GM12878 (cell line): Measurements from ENCODE around the gene SF3B6. TPM values are rescaled to one million over a fixed set of nuclear protein-coding genes. Genes with fewer than 3 reads are reported as not detected.

Source experiments
- ATAC-seq: fragments of 200-7000 bp; cut with Tn5 transposase; 3 replicates; pipeline ENCODE4 v1.9.1; 2020; ENCODE audit warnings: mild to moderate bottlenecking, moderate library complexity
- BruUV-seq: library from RNA; stranded (reverse); fragments of 400-500 nt; replicated peaks from 2 replicates; lab custom pipeline; 2021; lab: Mats Ljungman, UMichigan
- CTCF ChIA-PET: fragments of 300-600 bp; sonication (Branson Sonifier 250); formaldehyde crosslinking; extraction: SDS; loops from one replicate; lab custom pipeline; 2021; ENCODE audit warnings: inconsistent platforms; lab: Yijun Ruan, JAX
- POLR2A ChIA-PET: fragments of 350-600 bp; formaldehyde crosslinking; extraction: SDS; loops from one replicate; lab custom pipeline; 2021; ENCODE audit warnings: inconsistent platforms; lab: Charles Lee
- RAD21 ChIA-PET: fragments of 300-600 bp; sonication (Branson Sonifier 250); formaldehyde crosslinking; loops from one replicate; lab custom pipeline; 2023; ENCODE audit warnings: antibody characterized with exemption; ENCODE audit not compliant: unreplicated experiment; lab: Charles Lee
- SMC1A ChIA-PET: fragments of 300-600 bp; sonication (Branson Sonifier 250); formaldehyde crosslinking; loops from one replicate; lab custom pipeline; 2023; ENCODE audit not compliant: unreplicated experiment, uncharacterized antibody; lab: Charles Lee
- DNase-seq: peaks from one replicate; pipeline ENCODE4 v3.0.0-alpha.2; 2011; ENCODE audit warnings: low read depth, low spot score
- FAIRE-seq: peaks from 3 replicates; lab custom pipeline; 2011; peaks lifted over from hg19 to GRCh38; lab: Jason Lieb, UNC
- H2AFZ ChIP-seq: 2 replicates; pipeline ENCODE4 v1.6.0; 2011; ENCODE audit warnings: low read depth, low read length, control low read depth; ENCODE audit not compliant: control insufficient read depth
- H3K27ac ChIP-seq: 2 replicates; pipeline ENCODE4 v1.5.1; 2011; ENCODE audit warnings: control low read depth; ENCODE audit not compliant: control insufficient read depth, insufficient read depth
- H3K27me3 ChIP-seq, 2 experiments: replicated peaks in 1 of 2; 2 replicates each; pipeline versions ENCODE4 v1.6.0 to v1.6.1; 2011; ENCODE audit warnings: low read length in 1 of 2; ENCODE audit not compliant: control insufficient read depth in 2 of 2, insufficient read depth in 2 of 2
- H3K36me3 ChIP-seq, 2 experiments: 2 replicates each; pipeline ENCODE4 v1.5.1; 2011; ENCODE audit warnings: low read length in 1 of 2; ENCODE audit not compliant: control insufficient read depth in 2 of 2, insufficient read depth in 2 of 2
- H3K4me1 ChIP-seq: 2 replicates; pipeline ENCODE4 v1.6.1; 2011; ENCODE audit warnings: mild to moderate bottlenecking, low read length, moderate library complexity, mixed read lengths; ENCODE audit not compliant: control insufficient read depth, insufficient read depth
- H3K4me2 ChIP-seq: 2 replicates; pipeline ENCODE4 v1.6.0; 2011; ENCODE audit warnings: control low read depth; ENCODE audit not compliant: control insufficient read depth, insufficient read depth
- H3K4me3 ChIP-seq: fragments of 200-600 bp; sonication (generic); 2 replicates; pipeline ENCODE4 v1.5.1; 2016
- H3K79me2 ChIP-seq: 2 replicates; pipeline ENCODE4 v1.6.0; 2011; ENCODE audit warnings: low read length; ENCODE audit not compliant: control insufficient read depth, insufficient read depth
- H3K9ac ChIP-seq: 2 replicates; pipeline ENCODE4 v1.8.0; 2011; ENCODE audit warnings: low read length, control low read depth, mixed read lengths; ENCODE audit not compliant: control insufficient read depth, insufficient read depth
- H3K9me3 ChIP-seq: replicated peaks from 3 replicates; pipeline ENCODE4 v1.5.1; 2011; ENCODE audit warnings: mild to moderate bottlenecking, low read length; ENCODE audit not compliant: control insufficient read depth, insufficient read depth
- H4K20me1 ChIP-seq: 2 replicates; pipeline ENCODE4 v1.6.0; 2011; ENCODE audit not compliant: control insufficient read depth, insufficient read depth
- ATF7 ChIP-seq: fragments of 450-650 bp; IDR thresholded peaks from 2 replicates; pipeline ENCODE4 v1.6.1; 2016; ENCODE audit warnings: low read depth, mild to moderate bottlenecking
- BACH1 ChIP-seq: fragments of 450-650 bp; IDR thresholded peaks from 2 replicates; pipeline ENCODE4 v1.6.1; 2017; ENCODE audit warnings: mild to moderate bottlenecking, borderline replicate concordance
- CHD2 ChIP-seq: IDR thresholded peaks from 2 replicates; pipeline ENCODE4 v1.6.1; 2011; ENCODE audit warnings: low read depth, low read length, improper control_type of control experiment, borderline replicate concordance
- EGR1 ChIP-seq, 2 experiments: IDR thresholded peaks; 1 replicate in 1 of 2; 2 replicates in 1 of 2; pipeline ENCODE4 v1.6.1; 2011 to 2012; ENCODE audit warnings: low read depth in 2 of 2, low read length in 2 of 2, borderline replicate concordance in 1 of 2, mild to moderate bottlenecking in 1 of 2, moderate library complexity in 1 of 2
- GATAD2B ChIP-seq: fragments of 450-650 bp; conservative IDR thresholded peaks from 2 replicates; pipeline ENCODE4 v1.6.1; 2017; ENCODE audit warnings: low read depth, mild to moderate bottlenecking, moderate library complexity
- MEF2B ChIP-seq: fragments of 450-650 bp; IDR thresholded peaks from 2 replicates; pipeline ENCODE4 v1.6.1; 2018; ENCODE audit warnings: mild to moderate bottlenecking, moderate library complexity; ENCODE audit not compliant: partially characterized antibody, poor library complexity, severe bottlenecking
- NFIC ChIP-seq: IDR thresholded peaks from 2 replicates; pipeline ENCODE4 v1.6.1; 2012; ENCODE audit warnings: low read depth, mild to moderate bottlenecking, inconsistent platforms, low read length, moderate library complexity
- NFXL1 ChIP-seq: fragments of 450-650 bp; IDR thresholded peaks from 2 replicates; pipeline ENCODE4 v1.6.1; 2017; ENCODE audit warnings: antibody characterized with exemption, mild to moderate bottlenecking, borderline replicate concordance
- NRF1 ChIP-seq: conservative IDR thresholded peaks from 2 replicates; pipeline ENCODE4 v1.6.1; 2011; ENCODE audit warnings: mild to moderate bottlenecking, low read depth, low read length, improper control_type of control experiment
- SP1 ChIP-seq: IDR thresholded peaks from one replicate; pipeline ENCODE4 v1.6.1; 2011; ENCODE audit warnings: low read depth, low read length
- ZNF384 ChIP-seq: IDR thresholded peaks from 2 replicates; pipeline ENCODE4 v1.6.1; 2012; ENCODE audit warnings: low read depth, mild to moderate bottlenecking, low read length, improper control_type of control experiment, borderline replicate concordance
- WGBS: methylation state at CpG from one replicate; pipeline ENCODE4 v1.1.6; 2016; ENCODE audit warnings: low lambda C conversion rate; ENCODE audit not compliant: insufficient replicate concordance, insufficient coverage; ENCODE audit errors: missing lambda C conversion rate; 5-methylcytosine and 5-hydroxymethylcytosine counted together
- in situ Hi-C: fragments of 300-500 bp; cut with MboI; formaldehyde crosslinking; loops from 9 replicates; pipeline ENCODE4 v1.14.3; 2018; ENCODE audit warnings: mixed read lengths
- intact Hi-C: fragments of 100-400 bp; cut with micrococcal nuclease; formaldehyde crosslinking; loops from one replicate; pipeline ENCODE4 v1.14.2; 2022; ENCODE audit not compliant: unreplicated experiment
- polyA plus RNA-seq, 11 experiments: library from polyadenylated mRNA; depleted of rRNA in 4 of 11; unstranded in 6 of 11; stranded (reverse) in 5 of 11; fragments of >200 nt; fragmentation: Nextera tagmentation in 4 of 11; fragmentation: Illumina TruSeq in 1 of 11; extraction: Ambion mirVana in 4 of 11; extraction: Trizol in 1 of 11; gene quantifications; 1 replicate in 1 of 11; 2 replicates in 10 of 11; pipeline versions ENCODE4 v1.2.1 to v1.2.3, GENCODE V29; 2011 to 2016; ENCODE audit warnings: inconsistent platforms in 2 of 11, missing spikeins in 2 of 11, low read depth in 1 of 11
- total RNA-seq, 4 experiments: library from RNA; depleted of rRNA in 3 of 4; stranded (reverse); fragments of >200 nt in 3 of 4; fragmentation: Illumina TruSeq in 1 of 4; extraction: Trizol in 1 of 4; gene quantifications; 2 replicates each; pipeline versions ENCODE4 v1.2.1 to v1.2.3, GENCODE V29; 2013 to 2021
- TF ChIP-seq, protein P1 (sequence below): fragments of 450-650 bp; formaldehyde crosslinking; IDR thresholded peaks from 2 replicates; pipeline ENCODE4 v1.5.0; 2022; ENCODE audit warnings: mild to moderate bottlenecking, missing genetic modification characterization
- TF ChIP-seq, protein P2 (sequence below): fragments of 450-650 bp; formaldehyde crosslinking; IDR thresholded peaks from 2 replicates; pipeline ENCODE4 v1.4.0; 2022; ENCODE audit warnings: mild to moderate bottlenecking, moderate library complexity
- TF ChIP-seq, protein P3 (sequence below): fragments of 450-650 bp; IDR thresholded peaks from 2 replicates; pipeline ENCODE4 v1.6.1; 2014; ENCODE audit warnings: mild to moderate bottlenecking
- TF ChIP-seq, protein P4 (sequence below): IDR thresholded peaks from 2 replicates; pipeline ENCODE4 v1.6.1; 2012; ENCODE audit warnings: low read length, inconsistent platforms

Gene SF3B6
- total and polyA plus RNA-seq, 10 of the 15 experiments (the other 5 are each of a cell fraction or from before 2014, with no cell fraction given): 118 to 584 (median 270) TPM

DNA sequence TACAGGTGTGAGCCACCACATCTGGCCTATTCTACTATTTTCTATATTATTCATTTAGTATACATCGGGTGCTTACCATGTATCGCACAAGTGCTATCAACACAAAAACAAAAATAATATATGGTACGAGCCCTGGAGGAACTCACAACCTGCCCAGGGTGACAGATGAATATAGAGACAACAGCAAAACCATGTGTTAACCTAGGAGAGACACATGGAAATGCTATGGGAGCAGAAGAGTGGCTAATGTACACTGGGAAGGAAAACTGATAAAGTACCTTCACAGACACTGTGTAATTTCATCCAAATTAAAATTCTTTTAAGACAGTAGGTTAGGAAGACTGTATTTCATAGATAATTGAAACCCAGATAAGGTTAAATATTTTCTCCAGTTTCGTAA, 3.9 kb downstream of the SF3B6 start:
- intact Hi-C loops: no loop called here
- Histone ChIP-seq H4K20me1 (no peaks in the 10 kb centered on the region), H3K79me2 (peaks cover 27% of the 10 kb centered on the region), H3K9ac (no peak overlapping the region), H3K9me3 (no peaks in the 10 kb centered on the region; the same call in 2 of the 3 replicates), H3K4me2 (no peak overlapping the region), H3K27ac (no peak overlapping the region), H3K36me3 (peaks cover 0 to 7% of the 10 kb centered on the region in 2 experiments; a peak in 1 of 4 replicates), H3K27me3 (no peaks in the 10 kb centered on the region), H3K4me1 (peaks cover 9% of the 10 kb centered on the region), H3K4me3 (no peak overlapping the region), H2AFZ (no peak overlapping the region)
- POLR2A ChIA-PET: interaction anchor here (0.6 to 1.9 kb wide), 3 partner anchors 11 to 296 kb away, joined by 3 to 6 read pairs (median 4); partner anchors contain the start of gene WDCP
- no peak for FAIRE-seq
- 99% methylated on average over 4 of the region's 4 CpGs for WGBS
- BruUV-seq: no TSS peak
- SMC1A ChIA-PET: interaction anchor here (2.4 to 2.6 kb wide), 3 partner anchors 11 to 248 kb away, joined by 8 to 13 read pairs (median 9); partner anchors contain the start of gene ATAD2B
- CTCF ChIA-PET: interaction anchor here (5.0 kb wide), 1 partner anchor 12 kb away, joined by 30 read pairs; the partner anchor contains the start of gene TP53I3
- RAD21 ChIA-PET: interaction anchor here (1.6 kb wide), 1 partner anchor 25 kb away, joined by 6 read pairs; the partner anchor contains the start of gene WDCP
- DNase-seq: no peak
- no peak for ATAC-seq
- in situ Hi-C loops: no loop called here
- TF ChIP-seq NFIC (no peak), SP1 (no peak), NRF1 (no peak), MEF2B (no peak), GATAD2B (no peak), ZNF384 (no peak), BACH1 (no peak), EGR1 (IDR thresholded peaks at IDR 0.05; ENCODE audit: borderline replicate concordance in 1 of 2, low read depth in 2 of 2, low read length in 2 of 2) (no peak), CHD2 (no peak), NFXL1 (no peak), ATF7 (no peak)
- TF ChIP-seq, protein P1, sequence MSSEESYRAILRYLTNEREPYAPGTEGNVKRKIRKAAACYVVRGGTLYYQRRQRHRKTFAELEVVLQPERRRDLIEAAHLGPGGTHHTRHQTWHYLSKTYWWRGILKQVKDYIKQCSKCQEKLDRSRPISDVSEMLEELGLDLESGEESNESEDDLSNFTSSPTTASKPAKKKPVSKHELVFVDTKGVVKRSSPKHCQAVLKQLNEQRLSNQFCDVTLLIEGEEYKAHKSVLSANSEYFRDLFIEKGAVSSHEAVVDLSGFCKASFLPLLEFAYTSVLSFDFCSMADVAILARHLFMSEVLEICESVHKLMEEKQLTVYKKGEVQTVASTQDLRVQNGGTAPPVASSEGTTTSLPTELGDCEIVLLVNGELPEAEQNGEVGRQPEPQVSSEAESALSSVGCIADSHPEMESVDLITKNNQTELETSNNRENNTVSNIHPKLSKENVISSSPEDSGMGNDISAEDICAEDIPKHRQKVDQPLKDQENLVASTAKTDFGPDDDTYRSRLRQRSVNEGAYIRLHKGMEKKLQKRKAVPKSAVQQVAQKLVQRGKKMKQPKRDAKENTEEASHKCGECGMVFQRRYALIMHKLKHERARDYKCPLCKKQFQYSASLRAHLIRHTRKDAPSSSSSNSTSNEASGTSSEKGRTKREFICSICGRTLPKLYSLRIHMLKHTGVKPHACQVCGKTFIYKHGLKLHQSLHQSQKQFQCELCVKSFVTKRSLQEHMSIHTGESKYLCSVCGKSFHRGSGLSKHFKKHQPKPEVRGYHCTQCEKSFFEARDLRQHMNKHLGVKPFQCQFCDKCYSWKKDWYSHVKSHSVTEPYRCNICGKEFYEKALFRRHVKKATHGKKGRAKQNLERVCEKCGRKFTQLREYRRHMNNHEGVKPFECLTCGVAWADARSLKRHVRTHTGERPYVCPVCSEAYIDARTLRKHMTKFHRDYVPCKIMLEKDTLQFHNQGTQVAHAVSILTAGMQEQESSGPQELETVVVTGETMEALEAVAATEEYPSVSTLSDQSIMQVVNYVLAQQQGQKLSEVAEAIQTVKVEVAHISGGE (CRISPR knock-in tag): no peak
- TF ChIP-seq, protein P2, sequence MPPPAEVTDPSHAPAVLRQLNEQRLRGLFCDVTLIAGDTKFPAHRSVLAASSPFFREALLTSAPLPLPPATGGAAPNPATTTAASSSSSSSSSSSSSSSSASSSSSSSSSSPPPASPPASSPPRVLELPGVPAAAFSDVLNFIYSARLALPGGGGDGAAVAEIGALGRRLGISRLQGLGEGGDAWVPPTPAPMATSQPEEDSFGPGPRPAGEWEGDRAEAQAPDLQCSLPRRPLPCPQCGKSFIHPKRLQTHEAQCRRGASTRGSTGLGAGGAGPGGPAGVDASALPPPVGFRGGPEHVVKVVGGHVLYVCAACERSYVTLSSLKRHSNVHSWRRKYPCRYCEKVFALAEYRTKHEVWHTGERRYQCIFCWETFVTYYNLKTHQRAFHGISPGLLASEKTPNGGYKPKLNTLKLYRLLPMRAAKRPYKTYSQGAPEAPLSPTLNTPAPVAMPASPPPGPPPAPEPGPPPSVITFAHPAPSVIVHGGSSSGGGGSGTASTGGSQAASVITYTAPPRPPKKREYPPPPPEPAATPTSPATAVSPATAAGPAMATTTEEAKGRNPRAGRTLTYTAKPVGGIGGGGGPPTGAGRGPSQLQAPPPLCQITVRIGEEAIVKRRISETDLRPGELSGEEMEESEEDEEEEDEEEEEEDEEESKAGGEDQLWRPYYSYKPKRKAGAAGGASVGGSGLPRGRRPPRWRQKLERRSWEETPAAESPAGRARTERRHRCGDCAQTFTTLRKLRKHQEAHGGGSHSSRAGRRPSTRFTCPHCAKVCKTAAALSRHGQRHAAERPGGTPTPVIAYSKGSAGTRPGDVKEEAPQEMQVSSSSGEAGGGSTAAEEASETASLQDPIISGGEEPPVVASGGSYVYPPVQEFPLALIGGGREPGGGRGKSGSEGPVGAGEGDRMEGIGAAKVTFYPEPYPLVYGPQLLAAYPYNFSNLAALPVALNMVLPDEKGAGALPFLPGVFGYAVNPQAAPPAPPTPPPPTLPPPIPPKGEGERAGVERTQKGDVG (CRISPR knock-in tag): no peak
- TF ChIP-seq, protein P3, sequence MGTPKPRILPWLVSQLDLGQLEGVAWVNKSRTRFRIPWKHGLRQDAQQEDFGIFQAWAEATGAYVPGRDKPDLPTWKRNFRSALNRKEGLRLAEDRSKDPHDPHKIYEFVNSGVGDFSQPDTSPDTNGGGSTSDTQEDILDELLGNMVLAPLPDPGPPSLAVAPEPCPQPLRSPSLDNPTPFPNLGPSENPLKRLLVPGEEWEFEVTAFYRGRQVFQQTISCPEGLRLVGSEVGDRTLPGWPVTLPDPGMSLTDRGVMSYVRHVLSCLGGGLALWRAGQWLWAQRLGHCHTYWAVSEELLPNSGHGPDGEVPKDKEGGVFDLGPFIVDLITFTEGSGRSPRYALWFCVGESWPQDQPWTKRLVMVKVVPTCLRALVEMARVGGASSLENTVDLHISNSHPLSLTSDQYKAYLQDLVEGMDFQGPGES: no peak
- TF ChIP-seq, protein P4, sequence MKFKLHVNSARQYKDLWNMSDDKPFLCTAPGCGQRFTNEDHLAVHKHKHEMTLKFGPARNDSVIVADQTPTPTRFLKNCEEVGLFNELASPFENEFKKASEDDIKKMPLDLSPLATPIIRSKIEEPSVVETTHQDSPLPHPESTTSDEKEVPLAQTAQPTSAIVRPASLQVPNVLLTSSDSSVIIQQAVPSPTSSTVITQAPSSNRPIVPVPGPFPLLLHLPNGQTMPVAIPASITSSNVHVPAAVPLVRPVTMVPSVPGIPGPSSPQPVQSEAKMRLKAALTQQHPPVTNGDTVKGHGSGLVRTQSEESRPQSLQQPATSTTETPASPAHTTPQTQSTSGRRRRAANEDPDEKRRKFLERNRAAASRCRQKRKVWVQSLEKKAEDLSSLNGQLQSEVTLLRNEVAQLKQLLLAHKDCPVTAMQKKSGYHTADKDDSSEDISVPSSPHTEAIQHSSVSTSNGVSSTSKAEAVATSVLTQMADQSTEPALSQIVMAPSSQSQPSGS: no peak
